ENCODE measurements around the gene HRH1.

DNA sequence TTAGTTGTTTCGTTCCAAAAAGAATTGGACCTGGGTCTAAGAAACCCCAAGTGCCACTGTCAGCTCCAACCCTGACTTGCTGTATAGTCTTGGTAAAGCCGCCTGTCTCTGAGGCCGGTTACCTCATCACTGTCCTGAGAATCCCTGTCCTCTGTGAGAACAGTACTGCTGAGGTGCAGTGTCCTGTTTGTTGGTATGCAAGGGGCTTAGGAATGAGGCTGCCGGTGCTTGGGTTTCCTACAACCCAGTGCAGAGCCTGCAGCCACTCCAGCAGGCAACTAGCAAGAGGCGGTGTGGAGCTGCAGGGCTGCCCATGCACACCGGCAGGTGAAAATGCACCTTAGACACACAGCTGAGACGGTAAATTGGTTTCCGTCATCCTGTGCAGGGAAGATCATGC lies 65.9 kb downstream of the HRH1 start:
- TF ChIP-seq POLR2AphosphoS5 (IDR thresholded peaks at IDR 0.05) (no peak), POLR2A (IDR thresholded peaks at IDR 0.05) (no peak)
- TF ChIP-seq, protein P1, sequence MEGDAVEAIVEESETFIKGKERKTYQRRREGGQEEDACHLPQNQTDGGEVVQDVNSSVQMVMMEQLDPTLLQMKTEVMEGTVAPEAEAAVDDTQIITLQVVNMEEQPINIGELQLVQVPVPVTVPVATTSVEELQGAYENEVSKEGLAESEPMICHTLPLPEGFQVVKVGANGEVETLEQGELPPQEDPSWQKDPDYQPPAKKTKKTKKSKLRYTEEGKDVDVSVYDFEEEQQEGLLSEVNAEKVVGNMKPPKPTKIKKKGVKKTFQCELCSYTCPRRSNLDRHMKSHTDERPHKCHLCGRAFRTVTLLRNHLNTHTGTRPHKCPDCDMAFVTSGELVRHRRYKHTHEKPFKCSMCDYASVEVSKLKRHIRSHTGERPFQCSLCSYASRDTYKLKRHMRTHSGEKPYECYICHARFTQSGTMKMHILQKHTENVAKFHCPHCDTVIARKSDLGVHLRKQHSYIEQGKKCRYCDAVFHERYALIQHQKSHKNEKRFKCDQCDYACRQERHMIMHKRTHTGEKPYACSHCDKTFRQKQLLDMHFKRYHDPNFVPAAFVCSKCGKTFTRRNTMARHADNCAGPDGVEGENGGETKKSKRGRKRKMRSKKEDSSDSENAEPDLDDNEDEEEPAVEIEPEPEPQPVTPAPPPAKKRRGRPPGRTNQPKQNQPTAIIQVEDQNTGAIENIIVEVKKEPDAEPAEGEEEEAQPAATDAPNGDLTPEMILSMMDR (IDR thresholded peaks at IDR 0.05) = no peak

All from prostate gland (tissue), 2 donors.